ENCODE results near the gene ACE. TPM values are rescaled to one million over a fixed set of nuclear protein-coding genes. Genes with fewer than 3 reads are reported as not detected.

ACE gene
- total and polyA plus RNA-seq, 2 experiments from 2014 or later: 0.82 to 9.1 TPM

DNA sequence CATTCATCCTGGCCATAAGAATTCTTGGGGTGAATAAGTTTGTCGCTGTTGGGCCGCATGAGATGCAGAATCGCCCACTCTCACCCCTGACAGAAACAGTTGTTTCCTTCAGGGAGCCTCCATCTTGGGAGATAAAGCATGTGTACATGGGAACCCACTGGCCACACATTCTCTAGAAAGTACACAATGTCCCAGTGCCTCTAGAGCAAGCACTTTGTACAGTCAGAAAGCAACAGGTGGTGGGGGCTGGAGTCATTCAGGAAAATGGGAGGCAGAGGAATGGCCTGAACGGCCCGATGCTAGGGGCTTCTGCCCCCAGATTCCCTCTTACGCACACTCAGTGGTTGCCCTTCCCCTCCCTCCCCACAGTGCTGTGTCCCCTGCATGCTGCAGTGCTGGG lies 16.1 kb downstream of the ACE start (continued):
- TF ChIP-seq NANOG (IDR thresholded peaks at IDR 0.05; ENCODE audit: borderline replicate concordance) (no peak), CREB1 (CRISPR knock-in tag; IDR thresholded peaks at IDR 0.05; ENCODE audit: low read depth) (no peak), ZNF114 (CRISPR knock-in tag; IDR thresholded peaks at IDR 0.05) (no peak), JUNB (IDR thresholded peaks at IDR 0.05; ENCODE audit: unreplicated experiment) (no peak), POLR2AphosphoS5 (IDR thresholded peaks at IDR 0.05; ENCODE audit: low read depth) (no peak)
- TF ChIP-seq, protein P1, sequence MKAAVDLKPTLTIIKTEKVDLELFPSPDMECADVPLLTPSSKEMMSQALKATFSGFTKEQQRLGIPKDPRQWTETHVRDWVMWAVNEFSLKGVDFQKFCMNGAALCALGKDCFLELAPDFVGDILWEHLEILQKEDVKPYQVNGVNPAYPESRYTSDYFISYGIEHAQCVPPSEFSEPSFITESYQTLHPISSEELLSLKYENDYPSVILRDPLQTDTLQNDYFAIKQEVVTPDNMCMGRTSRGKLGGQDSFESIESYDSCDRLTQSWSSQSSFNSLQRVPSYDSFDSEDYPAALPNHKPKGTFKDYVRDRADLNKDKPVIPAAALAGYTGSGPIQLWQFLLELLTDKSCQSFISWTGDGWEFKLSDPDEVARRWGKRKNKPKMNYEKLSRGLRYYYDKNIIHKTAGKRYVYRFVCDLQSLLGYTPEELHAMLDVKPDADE (IDR thresholded peaks at IDR 0.05): no peak
- TF ChIP-seq, protein P2, sequence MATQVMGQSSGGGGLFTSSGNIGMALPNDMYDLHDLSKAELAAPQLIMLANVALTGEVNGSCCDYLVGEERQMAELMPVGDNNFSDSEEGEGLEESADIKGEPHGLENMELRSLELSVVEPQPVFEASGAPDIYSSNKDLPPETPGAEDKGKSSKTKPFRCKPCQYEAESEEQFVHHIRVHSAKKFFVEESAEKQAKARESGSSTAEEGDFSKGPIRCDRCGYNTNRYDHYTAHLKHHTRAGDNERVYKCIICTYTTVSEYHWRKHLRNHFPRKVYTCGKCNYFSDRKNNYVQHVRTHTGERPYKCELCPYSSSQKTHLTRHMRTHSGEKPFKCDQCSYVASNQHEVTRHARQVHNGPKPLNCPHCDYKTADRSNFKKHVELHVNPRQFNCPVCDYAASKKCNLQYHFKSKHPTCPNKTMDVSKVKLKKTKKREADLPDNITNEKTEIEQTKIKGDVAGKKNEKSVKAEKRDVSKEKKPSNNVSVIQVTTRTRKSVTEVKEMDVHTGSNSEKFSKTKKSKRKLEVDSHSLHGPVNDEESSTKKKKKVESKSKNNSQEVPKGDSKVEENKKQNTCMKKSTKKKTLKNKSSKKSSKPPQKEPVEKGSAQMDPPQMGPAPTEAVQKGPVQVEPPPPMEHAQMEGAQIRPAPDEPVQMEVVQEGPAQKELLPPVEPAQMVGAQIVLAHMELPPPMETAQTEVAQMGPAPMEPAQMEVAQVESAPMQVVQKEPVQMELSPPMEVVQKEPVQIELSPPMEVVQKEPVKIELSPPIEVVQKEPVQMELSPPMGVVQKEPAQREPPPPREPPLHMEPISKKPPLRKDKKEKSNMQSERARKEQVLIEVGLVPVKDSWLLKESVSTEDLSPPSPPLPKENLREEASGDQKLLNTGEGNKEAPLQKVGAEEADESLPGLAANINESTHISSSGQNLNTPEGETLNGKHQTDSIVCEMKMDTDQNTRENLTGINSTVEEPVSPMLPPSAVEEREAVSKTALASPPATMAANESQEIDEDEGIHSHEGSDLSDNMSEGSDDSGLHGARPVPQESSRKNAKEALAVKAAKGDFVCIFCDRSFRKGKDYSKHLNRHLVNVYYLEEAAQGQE (IDR thresholded peaks at IDR 0.05; ENCODE audit: unreplicated experiment): no peak

DNA sequence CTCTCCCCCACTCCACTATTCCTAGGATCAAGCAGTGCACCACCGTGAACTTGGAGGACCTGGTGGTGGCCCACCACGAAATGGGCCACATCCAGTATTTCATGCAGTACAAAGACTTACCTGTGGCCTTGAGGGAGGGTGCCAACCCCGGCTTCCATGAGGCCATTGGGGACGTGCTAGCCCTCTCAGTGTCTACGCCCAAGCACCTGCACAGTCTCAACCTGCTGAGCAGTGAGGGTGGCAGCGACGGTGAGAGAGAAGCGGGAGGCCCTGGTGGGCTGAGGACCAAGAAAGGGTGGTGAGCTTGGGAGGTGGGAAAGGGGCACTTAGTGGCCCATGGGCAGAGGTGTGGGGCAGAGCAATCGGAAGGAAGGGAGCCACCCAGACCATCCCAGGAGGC lies 16.6 kb downstream of the ACE start:
- H3K27ac Mint-ChIP-seq: no peak overlapping the region
- DNase-seq (ENCODE audit: low spot score): no peak
- ATAC-seq: no peak
- TF ChIP-seq CREB1 (CRISPR knock-in tag; IDR thresholded peaks at IDR 0.05; ENCODE audit: low read depth): no peak
- TF ChIP-seq ZNF114 (CRISPR knock-in tag; IDR thresholded peaks at IDR 0.05): no peak
- TF ChIP-seq POLR2AphosphoS5 (IDR thresholded peaks at IDR 0.05; ENCODE audit: low read depth): no peak
- TF ChIP-seq, protein P1 (IDR thresholded peaks at IDR 0.05): no peak
- TF ChIP-seq, protein P3, sequence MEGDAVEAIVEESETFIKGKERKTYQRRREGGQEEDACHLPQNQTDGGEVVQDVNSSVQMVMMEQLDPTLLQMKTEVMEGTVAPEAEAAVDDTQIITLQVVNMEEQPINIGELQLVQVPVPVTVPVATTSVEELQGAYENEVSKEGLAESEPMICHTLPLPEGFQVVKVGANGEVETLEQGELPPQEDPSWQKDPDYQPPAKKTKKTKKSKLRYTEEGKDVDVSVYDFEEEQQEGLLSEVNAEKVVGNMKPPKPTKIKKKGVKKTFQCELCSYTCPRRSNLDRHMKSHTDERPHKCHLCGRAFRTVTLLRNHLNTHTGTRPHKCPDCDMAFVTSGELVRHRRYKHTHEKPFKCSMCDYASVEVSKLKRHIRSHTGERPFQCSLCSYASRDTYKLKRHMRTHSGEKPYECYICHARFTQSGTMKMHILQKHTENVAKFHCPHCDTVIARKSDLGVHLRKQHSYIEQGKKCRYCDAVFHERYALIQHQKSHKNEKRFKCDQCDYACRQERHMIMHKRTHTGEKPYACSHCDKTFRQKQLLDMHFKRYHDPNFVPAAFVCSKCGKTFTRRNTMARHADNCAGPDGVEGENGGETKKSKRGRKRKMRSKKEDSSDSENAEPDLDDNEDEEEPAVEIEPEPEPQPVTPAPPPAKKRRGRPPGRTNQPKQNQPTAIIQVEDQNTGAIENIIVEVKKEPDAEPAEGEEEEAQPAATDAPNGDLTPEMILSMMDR (conservative IDR thresholded peaks at IDR 0.05; ENCODE audit: low read depth in 2 of 2): no peak
- no peak for TF ChIP-seq JUNB (IDR thresholded peaks at IDR 0.05; ENCODE audit: unreplicated experiment)
- no peak for TF ChIP-seq ZNF331 (CRISPR knock-in tag; IDR thresholded peaks at IDR 0.05; ENCODE audit: low read depth)
- TF ChIP-seq, protein P4, sequence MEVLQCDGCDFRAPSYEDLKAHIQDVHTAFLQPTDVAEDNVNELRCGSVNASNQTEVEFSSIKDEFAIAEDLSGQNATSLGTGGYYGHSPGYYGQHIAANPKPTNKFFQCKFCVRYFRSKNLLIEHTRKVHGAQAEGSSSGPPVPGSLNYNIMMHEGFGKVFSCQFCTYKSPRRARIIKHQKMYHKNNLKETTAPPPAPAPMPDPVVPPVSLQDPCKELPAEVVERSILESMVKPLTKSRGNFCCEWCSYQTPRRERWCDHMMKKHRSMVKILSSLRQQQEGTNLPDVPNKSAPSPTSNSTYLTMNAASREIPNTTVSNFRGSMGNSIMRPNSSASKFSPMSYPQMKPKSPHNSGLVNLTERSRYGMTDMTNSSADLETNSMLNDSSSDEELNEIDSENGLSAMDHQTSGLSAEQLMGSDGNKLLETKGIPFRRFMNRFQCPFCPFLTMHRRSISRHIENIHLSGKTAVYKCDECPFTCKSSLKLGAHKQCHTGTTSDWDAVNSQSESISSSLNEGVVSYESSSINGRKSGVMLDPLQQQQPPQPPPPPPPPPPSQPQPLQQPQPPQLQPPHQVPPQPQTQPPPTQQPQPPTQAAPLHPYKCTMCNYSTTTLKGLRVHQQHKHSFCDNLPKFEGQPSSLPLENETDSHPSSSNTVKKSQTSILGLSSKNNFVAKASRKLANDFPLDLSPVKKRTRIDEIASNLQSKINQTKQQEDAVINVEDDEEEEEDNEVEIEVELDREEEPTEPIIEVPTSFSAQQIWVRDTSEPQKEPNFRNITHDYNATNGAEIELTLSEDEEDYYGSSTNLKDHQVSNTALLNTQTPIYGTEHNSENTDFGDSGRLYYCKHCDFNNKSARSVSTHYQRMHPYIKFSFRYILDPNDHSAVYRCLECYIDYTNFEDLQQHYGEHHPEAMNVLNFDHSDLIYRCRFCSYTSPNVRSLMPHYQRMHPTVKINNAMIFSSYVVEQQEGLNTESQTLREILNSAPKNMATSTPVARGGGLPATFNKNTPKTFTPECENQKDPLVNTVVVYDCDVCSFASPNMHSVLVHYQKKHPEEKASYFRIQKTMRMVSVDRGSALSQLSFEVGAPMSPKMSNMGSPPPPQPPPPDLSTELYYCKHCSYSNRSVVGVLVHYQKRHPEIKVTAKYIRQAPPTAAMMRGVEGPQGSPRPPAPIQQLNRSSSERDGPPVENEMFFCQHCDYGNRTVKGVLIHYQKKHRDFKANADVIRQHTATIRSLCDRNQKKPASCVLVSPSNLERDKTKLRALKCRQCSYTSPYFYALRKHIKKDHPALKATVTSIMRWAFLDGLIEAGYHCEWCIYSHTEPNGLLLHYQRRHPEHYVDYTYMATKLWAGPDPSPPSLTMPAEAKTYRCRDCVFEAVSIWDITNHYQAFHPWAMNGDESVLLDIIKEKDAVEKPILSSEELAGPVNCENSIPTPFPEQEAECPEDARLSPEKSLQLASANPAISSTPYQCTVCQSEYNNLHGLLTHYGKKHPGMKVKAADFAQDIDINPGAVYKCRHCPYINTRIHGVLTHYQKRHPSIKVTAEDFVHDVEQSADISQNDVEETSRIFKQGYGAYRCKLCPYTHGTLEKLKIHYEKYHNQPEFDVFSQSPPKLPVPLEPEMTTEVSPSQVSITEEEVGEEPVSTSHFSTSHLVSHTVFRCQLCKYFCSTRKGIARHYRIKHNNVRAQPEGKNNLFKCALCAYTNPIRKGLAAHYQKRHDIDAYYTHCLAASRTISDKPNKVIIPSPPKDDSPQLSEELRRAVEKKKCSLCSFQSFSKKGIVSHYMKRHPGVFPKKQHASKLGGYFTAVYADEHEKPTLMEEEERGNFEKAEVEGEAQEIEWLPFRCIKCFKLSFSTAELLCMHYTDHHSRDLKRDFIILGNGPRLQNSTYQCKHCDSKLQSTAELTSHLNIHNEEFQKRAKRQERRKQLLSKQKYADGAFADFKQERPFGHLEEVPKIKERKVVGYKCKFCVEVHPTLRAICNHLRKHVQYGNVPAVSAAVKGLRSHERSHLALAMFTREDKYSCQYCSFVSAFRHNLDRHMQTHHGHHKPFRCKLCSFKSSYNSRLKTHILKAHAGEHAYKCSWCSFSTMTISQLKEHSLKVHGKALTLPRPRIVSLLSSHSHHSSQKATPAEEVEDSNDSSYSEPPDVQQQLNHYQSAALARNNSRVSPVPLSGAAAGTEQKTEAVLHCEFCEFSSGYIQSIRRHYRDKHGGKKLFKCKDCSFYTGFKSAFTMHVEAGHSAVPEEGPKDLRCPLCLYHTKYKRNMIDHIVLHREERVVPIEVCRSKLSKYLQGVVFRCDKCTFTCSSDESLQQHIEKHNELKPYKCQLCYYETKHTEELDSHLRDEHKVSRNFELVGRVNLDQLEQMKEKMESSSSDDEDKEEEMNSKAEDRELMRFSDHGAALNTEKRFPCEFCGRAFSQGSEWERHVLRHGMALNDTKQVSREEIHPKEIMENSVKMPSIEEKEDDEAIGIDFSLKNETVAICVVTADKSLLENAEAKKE (CRISPR knock-in tag; IDR thresholded peaks at IDR 0.05): no peak
- no peak for TF ChIP-seq STAT1 (IDR thresholded peaks at IDR 0.05; ENCODE audit: unreplicated experiment)

More for the DNA sequence above, 16.6 kb downstream of the ACE start:
- no peaks in the 10 kb centered on the region for H3K27me3 ChIP-seq (ENCODE audit: insufficient read depth)
- no peak overlapping the region for H2AFZ ChIP-seq
- no peaks in the 10 kb centered on the region for H4K20me1 ChIP-seq (replicated peaks; ENCODE audit: insufficient read depth)
- H3K4me2 ChIP-seq: no peak overlapping the region
- no peaks in the 10 kb centered on the region for H3K79me2 ChIP-seq (replicated peaks; ENCODE audit: insufficient read depth)
- H3K36me3 ChIP-seq (ENCODE audit: insufficient read depth): no peaks in the 10 kb centered on the region
- H3F3A ChIP-seq (replicated peaks; ENCODE audit: low read depth): no peaks in the 10 kb centered on the region
- Mint-ChIP-seq H3K36me3 (ENCODE audit: low read depth) (no peaks in the 10 kb centered on the region; the same call in 2 of the 3 replicates), H3K27me3 (ENCODE audit: insufficient read depth, low read depth, poor library complexity) (peaks cover 2% of the 10 kb centered on the region), H3K9me3 (no peaks in the 10 kb centered on the region), H3K4me3 (no peak overlapping the region), H3K4me1 (peaks cover 9% of the 10 kb centered on the region; the same call in 2 of the 3 replicates)
- H3K4me3 ChIP-seq: no peak overlapping the region
- H3K9me2 ChIP-seq (ENCODE audit: insufficient read depth): no peaks in the 10 kb centered on the region
- H3K27ac ChIP-seq (ENCODE audit: low read depth): no peak overlapping the region
- H3K4me1 ChIP-seq (ENCODE audit: insufficient read depth): no peaks in the 10 kb centered on the region
